Right lobe of liver (tissue), 6 donors: Measurements from ENCODE around the gene RBM23. TPM values are rescaled to one million over a fixed set of nuclear protein-coding genes. Genes with fewer than 3 reads are reported as not detected.
A peak's percentile ranks its signal among the peaks of the same experiment; 100 is the strongest.
"Not testable (repeated sequence)": the region's sequence is repeated elsewhere in the genome, so short reads cannot be mapped to it uniquely, and the experiment has no call there.

Source experiments
- ATAC-seq, 4 donors: fragments of 200-7000 bp; cut with Tn5 transposase; one replicate each; pipeline ENCODE4 v1.9.1; 2020; ENCODE audit warnings: mild to moderate bottlenecking in 4 of 4, moderate library complexity in 4 of 4
- DNase-seq, 3 donors: peaks; one replicate each; pipeline ENCODE4 v3.0.0-alpha.2; 2020
- H3K27ac ChIP-seq, 3 donors: fragments of 200-600 bp; one replicate each; pipeline ENCODE4 v1.8.0; 2022
- H3K27me3 ChIP-seq, 2 donors: fragments of 200-600 bp; one replicate each; pipeline ENCODE4 v1.8.0; 2022
- H3K36me3 ChIP-seq, 4 donors: fragments of 200-600 bp; sonication (generic) in 1 of 4; one replicate each; pipeline versions ENCODE4 v1.5.1 to v1.8.0; 2017 to 2022; ENCODE audit warnings: control low read depth in 1 of 4
- H3K4me1 ChIP-seq, 4 donors: fragments of 200-600 bp; sonication (generic) in 1 of 4; one replicate each; pipeline versions ENCODE4 v1.5.1 to v1.8.0; 2017 to 2022; ENCODE audit warnings: control low read depth in 1 of 4
- H3K4me3 ChIP-seq, 3 donors: fragments of 200-600 bp; one replicate each; pipeline ENCODE4 v1.8.0; 2022
- H3K9me3 ChIP-seq, 4 donors: fragments of 200-600 bp; sonication (generic) in 1 of 4; one replicate each; pipeline versions ENCODE4 v1.5.1 to v1.8.0; 2017 to 2022; ENCODE audit warnings: control low read depth in 1 of 4
- POLR2A ChIP-seq: fragments of 450-650 bp; IDR thresholded peaks from one replicate; pipeline ENCODE4 v1.6.1; 2017; ENCODE audit warnings: antibody characterized with exemption, mild to moderate bottlenecking
- WGBS: methylation state at CpG from one replicate; pipeline ENCODE4 v1.1.6; 2018; ENCODE audit warnings: low coverage, low lambda C conversion rate; ENCODE audit not compliant: insufficient coverage; ENCODE audit errors: missing lambda C conversion rate; 5-methylcytosine and 5-hydroxymethylcytosine counted together
- intact Hi-C, 2 donors: fragments of 100-400 bp; cut with DNase I; formaldehyde crosslinking; loops; one replicate each; pipeline versions ENCODE4 v1.11.2 to v1.14.1; 2022
- total RNA-seq, 6 experiments: library from RNA; depleted of rRNA in 2 of 6; stranded (reverse); fragments of >200 nt in 2 of 6; fragmentation: NEBNext Ultra II Directional in 3 of 6; extraction: Animal tissue kit (Norgen Biotek cat#: 25700) in 3 of 6; gene quantifications; one replicate each; pipeline versions ENCODE4 v1.1.0 to v1.2.4, GENCODE V29; 2016 to 2023
- TF ChIP-seq, protein P1 (sequence below), 4 donors: fragments of 200-600 bp in 3 of 4; fragments of 450-650 bp in 1 of 4; IDR thresholded peaks; one replicate each; pipeline versions ENCODE4 v1.5.1 to v1.8.0; 2016 to 2022; ENCODE audit warnings: antibody characterized with exemption in 4 of 4, mild to moderate bottlenecking in 2 of 4
- donor health status: DM: no; HTN: yes; CAD: no.
- donor health status: DM: no; HTN: no; CAD: no.
- donor health status: DM: no; HTN: no; CAD: no.
- donor health status: DM: no; HTN: yes; CAD: no.
- donor health status: DM: no; HTN: yes; CAD: no.

Gene RBM23
- total RNA-seq, 6 experiments from 2014 or later = 22.2 to 38.0 (median 34.0) TPM

DNA sequence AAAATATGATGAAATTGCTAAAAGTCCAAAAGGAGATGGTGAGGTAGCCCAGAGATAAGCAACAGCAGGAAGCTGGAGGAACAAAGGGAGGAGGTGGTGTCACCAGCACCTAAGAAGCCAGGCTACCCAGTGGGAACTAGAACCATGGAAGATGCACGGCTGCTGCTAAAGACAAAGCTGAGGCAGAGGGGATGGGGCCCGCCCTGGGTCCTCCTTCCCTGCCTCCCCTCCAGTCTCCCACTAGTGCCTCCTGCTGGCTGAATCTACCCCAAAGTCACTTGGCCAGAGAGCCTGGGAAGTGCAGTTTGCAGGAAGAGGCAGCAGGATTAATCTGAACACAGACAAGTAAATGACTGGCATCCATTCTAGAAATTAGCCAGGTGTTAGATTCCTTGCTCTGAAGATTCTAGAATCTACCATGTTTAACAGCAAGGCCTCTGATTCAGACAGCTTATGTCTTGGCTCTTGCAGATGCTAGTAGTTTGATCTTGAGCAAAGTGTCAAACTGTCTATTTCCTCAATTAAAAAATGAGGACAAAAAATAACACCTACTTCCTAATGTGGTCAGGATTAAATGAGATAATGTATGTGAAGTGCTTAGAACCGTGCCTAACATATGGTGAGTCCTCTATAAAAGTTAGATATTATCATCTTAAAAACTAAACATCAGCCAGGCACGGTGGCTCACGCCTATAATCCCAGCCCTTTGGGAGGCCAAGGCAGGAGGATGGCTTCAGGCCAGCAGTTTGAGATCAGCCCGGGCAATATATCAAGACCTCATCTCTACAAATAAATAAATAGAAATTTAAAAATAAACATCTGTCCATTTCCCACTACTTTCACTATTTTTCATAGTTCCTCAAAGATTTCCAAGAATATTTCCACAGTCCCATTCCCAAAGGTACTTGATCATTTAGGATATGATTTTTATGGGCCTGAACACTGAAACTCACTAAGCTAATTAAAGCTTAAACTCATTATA is 53.2 kb downstream of the RBM23 start:
- Histone ChIP-seq H3K4me1 (peaks cover 0 to 7% (median 3%) of the 10 kb centered on the region in 4 donors), H3K36me3 (no peaks in the 10 kb centered on the region), H3K27me3 (no peaks in the 10 kb centered on the region), H3K4me3 (no peak overlapping the region), H3K9me3 (no peaks in the 10 kb centered on the region), H3K27ac (no peak overlapping the region)
- intact Hi-C loops = no loop called here
- ATAC-seq (peak in 1 of 4 donors; percentile 24), DNase-seq (peak in 1 of 3 donors; percentile 33)
- TF ChIP-seq, protein P1, sequence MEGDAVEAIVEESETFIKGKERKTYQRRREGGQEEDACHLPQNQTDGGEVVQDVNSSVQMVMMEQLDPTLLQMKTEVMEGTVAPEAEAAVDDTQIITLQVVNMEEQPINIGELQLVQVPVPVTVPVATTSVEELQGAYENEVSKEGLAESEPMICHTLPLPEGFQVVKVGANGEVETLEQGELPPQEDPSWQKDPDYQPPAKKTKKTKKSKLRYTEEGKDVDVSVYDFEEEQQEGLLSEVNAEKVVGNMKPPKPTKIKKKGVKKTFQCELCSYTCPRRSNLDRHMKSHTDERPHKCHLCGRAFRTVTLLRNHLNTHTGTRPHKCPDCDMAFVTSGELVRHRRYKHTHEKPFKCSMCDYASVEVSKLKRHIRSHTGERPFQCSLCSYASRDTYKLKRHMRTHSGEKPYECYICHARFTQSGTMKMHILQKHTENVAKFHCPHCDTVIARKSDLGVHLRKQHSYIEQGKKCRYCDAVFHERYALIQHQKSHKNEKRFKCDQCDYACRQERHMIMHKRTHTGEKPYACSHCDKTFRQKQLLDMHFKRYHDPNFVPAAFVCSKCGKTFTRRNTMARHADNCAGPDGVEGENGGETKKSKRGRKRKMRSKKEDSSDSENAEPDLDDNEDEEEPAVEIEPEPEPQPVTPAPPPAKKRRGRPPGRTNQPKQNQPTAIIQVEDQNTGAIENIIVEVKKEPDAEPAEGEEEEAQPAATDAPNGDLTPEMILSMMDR (IDR thresholded peaks at IDR 0.05) = peak in 3 of 4 donors; percentile 5 to 7 (median 6)
- TF ChIP-seq POLR2A = no peak
- WGBS = 59% methylated on average over 4 of the region's 6 CpGs

DNA sequence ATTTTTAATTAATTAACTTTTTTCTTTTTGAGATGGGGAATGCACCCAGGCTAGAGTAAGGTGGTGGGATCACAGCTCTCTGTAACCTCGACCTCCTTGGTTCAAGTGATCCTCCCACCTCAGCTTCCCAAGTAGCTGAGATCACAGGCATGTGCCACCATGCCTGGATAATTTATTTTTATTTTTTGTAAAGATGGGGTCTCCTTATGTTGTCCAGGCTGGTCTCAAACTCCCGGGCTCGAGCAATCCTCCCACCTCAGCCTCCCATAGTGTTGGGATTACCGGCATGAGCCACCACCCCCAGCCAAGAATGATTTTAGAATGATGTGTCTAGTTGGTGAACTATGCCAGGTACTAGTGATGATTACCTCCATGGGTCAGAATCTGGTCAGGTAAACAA is 54.0 kb downstream of the RBM23 start:
- TF ChIP-seq, protein P1 (IDR thresholded peaks at IDR 0.05) = no peak
- no peak for TF ChIP-seq POLR2A
- Histone ChIP-seq H3K36me3 (no peaks in the 10 kb centered on the region), H3K4me3 (no peak overlapping the region), H3K27ac (no peak overlapping the region), H3K9me3 (no peaks in the 10 kb centered on the region), H3K27me3 (no peaks in the 10 kb centered on the region), H3K4me1 (no peaks in the 10 kb centered on the region)
- ATAC-seq = no peak
- peak in 1 of 3 donors; percentile 11 for DNase-seq
- intact Hi-C loops = no loop called here
- WGBS = 64% methylated on average over 4 of the region's 4 CpGs

DNA sequence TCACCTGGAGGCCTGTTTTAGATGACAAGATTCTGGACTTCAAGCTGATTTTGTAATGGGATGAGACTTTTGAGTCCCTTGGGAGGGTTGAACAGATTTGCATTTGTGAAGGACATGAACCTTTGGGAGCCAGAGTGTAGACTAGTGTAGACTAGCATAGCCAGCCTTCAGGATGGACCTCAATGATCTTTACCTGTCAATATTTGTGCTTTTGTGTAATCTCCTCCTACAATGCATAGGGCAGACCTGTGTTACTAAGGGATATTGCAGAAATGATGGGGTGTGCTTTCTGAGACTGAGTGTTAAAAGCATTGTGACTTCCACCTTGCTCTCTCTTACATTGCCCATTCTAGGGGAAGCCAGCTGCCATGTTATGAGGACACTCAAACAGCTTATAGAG is 57.3 kb downstream of the RBM23 start:
- intact Hi-C loops = no loop called here
- DNase-seq (no peak), ATAC-seq (no peak)
- Histone ChIP-seq H3K27me3 (no peaks in the 10 kb centered on the region), H3K4me3 (no peak overlapping the region), H3K9me3 (no peaks in the 10 kb centered on the region), H3K36me3 (no peaks in the 10 kb centered on the region), H3K27ac (no peak overlapping the region), H3K4me1 (no peaks in the 10 kb centered on the region)
- TF ChIP-seq POLR2A = no peak
- TF ChIP-seq, protein P1 (IDR thresholded peaks at IDR 0.05) = no peak

DNA sequence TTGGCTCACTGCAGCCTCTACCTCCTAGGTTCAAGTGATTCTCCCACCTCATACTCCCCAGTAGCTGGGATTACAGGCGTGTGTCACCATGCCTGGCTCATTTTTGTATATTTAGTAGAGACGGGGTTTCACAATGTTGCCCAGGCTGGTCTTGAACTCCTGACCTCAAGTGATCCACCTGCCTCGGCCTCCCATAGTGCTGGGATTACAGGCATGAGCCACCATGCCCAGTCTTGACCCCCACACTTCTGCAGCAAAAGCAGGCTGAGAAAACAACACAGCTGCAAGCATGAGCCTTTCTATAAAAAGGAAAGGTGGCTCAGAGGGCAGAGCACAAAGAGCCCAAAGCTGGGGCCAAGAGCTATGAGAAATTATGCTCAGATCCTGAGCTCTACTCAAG is 58.6 kb downstream of the RBM23 start:
- ATAC-seq, H3K4me1 ChIP-seq, H3K27me3 ChIP-seq, intact Hi-C loops, H3K27ac ChIP-seq, H3K4me3 ChIP-seq, H3K9me3 ChIP-seq, H3K36me3 ChIP-seq: not testable (repeated sequence)
- peak in 1 of 3 donors; percentile 4 for DNase-seq
- 76% methylated on average over 2 of the region's 3 CpGs for WGBS

DNA sequence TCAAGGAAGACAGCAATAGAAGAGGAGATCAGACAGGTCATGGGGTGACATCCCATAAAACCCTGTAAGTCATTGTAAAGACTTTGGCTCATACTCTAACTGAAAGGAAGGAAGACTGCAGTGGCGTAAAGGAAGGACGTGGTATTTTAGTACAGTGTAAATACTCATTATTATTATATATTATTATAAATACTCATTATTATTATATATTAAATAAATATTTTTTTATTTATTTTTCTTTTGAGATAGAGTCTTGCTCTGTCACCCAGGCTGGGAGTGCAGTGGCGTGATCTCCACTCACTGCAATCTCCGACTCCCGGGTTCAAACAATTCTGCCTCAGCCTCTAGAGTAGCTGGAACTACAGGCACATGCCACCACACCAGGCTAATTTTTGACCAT is 62.5 kb downstream of the RBM23 start:
- intact Hi-C loops = no loop called here
- H3K4me3 ChIP-seq = no peak overlapping the region
- H3K27me3 ChIP-seq = no peaks in the 10 kb centered on the region
- no peak for ATAC-seq
- no peak for TF ChIP-seq POLR2A
- TF ChIP-seq, protein P1 (IDR thresholded peaks at IDR 0.05) = no peak
- H3K27ac ChIP-seq = no peak overlapping the region
- H3K9me3 ChIP-seq = no peaks in the 10 kb centered on the region
- H3K36me3 ChIP-seq = no peaks in the 10 kb centered on the region
- WGBS = 88% methylated on average over 5 of the region's 5 CpGs
- H3K4me1 ChIP-seq = no peaks in the 10 kb centered on the region
- peak in 1 of 3 donors; percentile 1 for DNase-seq
